NB4 (cell line): Measurements from ENCODE around the gene EXD3.

ENCODE experiments used
- DNase-seq: peaks from one replicate; pipeline ENCODE4 v3.0.0; 2010; ENCODE audit warnings: low read depth
- H3K4me3 ChIP-seq: one replicate; pipeline ENCODE4 v1.5.1; 2011; ENCODE audit warnings: mild to moderate bottlenecking, low read depth, low read length, moderate library complexity
- CTCF ChIP-seq: IDR thresholded peaks from one replicate; pipeline ENCODE4 v1.5.1; 2012; ENCODE audit warnings: low read depth, low read length
- MAX ChIP-seq: IDR thresholded peaks from 2 replicates; pipeline ENCODE4 v1.6.1; 2011; ENCODE audit warnings: low read depth, low read length
- MYC ChIP-seq: IDR thresholded peaks from 2 replicates; pipeline ENCODE4 v1.6.1; 2011; ENCODE audit warnings: low read depth, low read length
- POLR2A ChIP-seq: IDR thresholded peaks from 2 replicates; pipeline ENCODE4 v1.6.1; 2011; ENCODE audit warnings: mild to moderate bottlenecking; ENCODE audit not compliant: insufficient read length; ENCODE audit errors: extremely low read depth

The EXD3 gene

GRCh38 chr9:137353223-137354152 lies 69.5 kb downstream of the EXD3 start:
- H3K4me3 ChIP-seq: no peak overlapping the region
- no peak for TF ChIP-seq POLR2A
- DNase-seq: no peak

GRCh38 chr9:137352511-137353222 lies 70.3 kb downstream of the EXD3 start:
- no peak overlapping the region for H3K4me3 ChIP-seq
- no peak for TF ChIP-seq POLR2A
- no peak for TF ChIP-seq MYC
- TF ChIP-seq MAX: no peak
- TF ChIP-seq CTCF: no peak
- DNase-seq: no peak

- no peak for DNase-seq
- TF ChIP-seq CTCF: no peak
- no peak for TF ChIP-seq MAX
- no peak for TF ChIP-seq MYC
- TF ChIP-seq POLR2A: no peak
- no peak overlapping the region for H3K4me3 ChIP-seq
Measured at GRCh38 chr9:137351781-137352501, 71.0 kb downstream of the EXD3 start.

- H3K4me3 ChIP-seq: no peak overlapping the region
- TF ChIP-seq MAX (no peak), CTCF (no peak), MYC (no peak), POLR2A (no peak)
- DNase-seq: no peak
Measured at GRCh38 chr9:137350696-137351584, 72.0 kb downstream of the EXD3 start.

GRCh38 chr9:137349471-137350033 lies 73.4 kb downstream of the EXD3 start:
- no peak for DNase-seq
- TF ChIP-seq MYC: no peak
- TF ChIP-seq POLR2A: no peak
- no peak for TF ChIP-seq CTCF
- TF ChIP-seq MAX: no peak
- H3K4me3 ChIP-seq: no peak overlapping the region
